ENCODE measurements around the gene ACD.

ACD gene

GRCh38 chr16:67661101-67661761 is 1.2 kb upstream of the ACD start:
- peak; percentile 59 for DNase-seq

GRCh38 chr16:67660564-67661028 is 536 bp upstream of the ACD start, which contains the start of gene PARD6A:
Gene PARD6A (plus strand): TSS chr16:67660960. CDS start chr16:67661039, 79 bp downstream.
- peak; percentile 99 for DNase-seq

GRCh38 chr16:67658849-67659674 is 998 bp downstream of the ACD start:
- peak; percentile 42 for DNase-seq

GRCh38 chr16:67657751-67658518 is 2.1 kb downstream of the ACD start:
- no peak for DNase-seq

GRCh38 chr16:67657017-67657608 is 2.9 kb downstream of the ACD start:
- DNase-seq: no peak

GRCh38 chr16:67656344-67657016 is 3.6 kb downstream of the ACD start:
- DNase-seq: no peak

GRCh38 chr16:67655363-67655762 is 4.7 kb downstream of the ACD start:
- DNase-seq: no peak

GRCh38 chr16:67654403-67654911 is 5.6 kb downstream of the ACD start:
- DNase-seq: no peak

GRCh38 chr16:67653789-67654402 is 6.2 kb downstream of the ACD start:
- no peak for DNase-seq

GRCh38 chr16:67653128-67653788 is 6.8 kb downstream of the ACD start:
- no peak for DNase-seq

- DNase-seq: no peak
Observed at GRCh38 chr16:67652578-67653127, 7.4 kb downstream of the ACD start.

- no peak for DNase-seq
Observed at GRCh38 chr16:67651847-67652246, 8.2 kb downstream of the ACD start.

GRCh38 chr16:67651039-67651438 is 9.0 kb downstream of the ACD start:
- DNase-seq: no peak

- no peak for DNase-seq
Observed at GRCh38 chr16:67650023-67650422, 10.0 kb downstream of the ACD start.

GRCh38 chr16:67649494-67649931 is 10.5 kb downstream of the ACD start:
- no peak for DNase-seq

GRCh38 chr16:67648764-67649407 is 11.2 kb downstream of the ACD start:
- DNase-seq: no peak

GRCh38 chr16:67648088-67648763 is 11.8 kb downstream of the ACD start:
- DNase-seq: no peak

- no peak for DNase-seq
Observed at GRCh38 chr16:67647681-67648080, 12.4 kb downstream of the ACD start.

- no peak for DNase-seq
Observed at GRCh38 chr16:67647111-67647651, 12.9 kb downstream of the ACD start.
